ENCODE measurements around the gene ACSS1. TPM values are rescaled to one million over a fixed set of nuclear protein-coding genes. Genes with fewer than 3 reads are reported as not detected.

The ACSS1 gene
- total RNA-seq, 1 donor from 2014 or later: not detected

GRCh38 chr20:25017257-25017803 is 40.6 kb downstream of the ACSS1 start:
- no peak overlapping the region for H3K9ac ChIP-seq
- H2AFZ ChIP-seq (replicated peaks): no peak overlapping the region
- no peaks in the 10 kb centered on the region for H4K20me1 ChIP-seq (ENCODE audit: low read depth)
- peaks cover 11% of the 10 kb centered on the region for H3K27me3 Mint-ChIP-seq (ENCODE audit: insufficient read depth, low read depth)
- H3K36me3 Mint-ChIP-seq: no peaks in the 10 kb centered on the region
- no peaks in the 10 kb centered on the region for H3F3A ChIP-seq (ENCODE audit: low read depth)
- H3K27me3 ChIP-seq: no peaks in the 10 kb centered on the region
- H3K4me1 ChIP-seq: no peaks in the 10 kb centered on the region
- H3K36me3 ChIP-seq: no peaks in the 10 kb centered on the region
- no peaks in the 10 kb centered on the region for H3K79me2 ChIP-seq (ENCODE audit: low read depth)
- TF ChIP-seq CTCF (IDR thresholded peaks at IDR 0.05) (no peak), EZH2phosphoT487 (IDR thresholded peaks at IDR 0.05) (no peak), EZH2 (IDR thresholded peaks at IDR 0.05) (no peak)
- no peak for DNase-seq (ENCODE audit: low spot score)
- no peak overlapping the region for H3K27ac ChIP-seq
- no peak overlapping the region for H3K27ac Mint-ChIP-seq
- no peaks in the 10 kb centered on the region for H3K9me3 Mint-ChIP-seq
- H3K9me3 ChIP-seq (ENCODE audit: low read depth): no peaks in the 10 kb centered on the region
- no peak overlapping the region for H3K4me2 ChIP-seq
- H3K4me3 Mint-ChIP-seq: no peak overlapping the region
- H3K4me1 Mint-ChIP-seq: no peaks in the 10 kb centered on the region
- no peak overlapping the region for H3K4me3 ChIP-seq

DNA sequence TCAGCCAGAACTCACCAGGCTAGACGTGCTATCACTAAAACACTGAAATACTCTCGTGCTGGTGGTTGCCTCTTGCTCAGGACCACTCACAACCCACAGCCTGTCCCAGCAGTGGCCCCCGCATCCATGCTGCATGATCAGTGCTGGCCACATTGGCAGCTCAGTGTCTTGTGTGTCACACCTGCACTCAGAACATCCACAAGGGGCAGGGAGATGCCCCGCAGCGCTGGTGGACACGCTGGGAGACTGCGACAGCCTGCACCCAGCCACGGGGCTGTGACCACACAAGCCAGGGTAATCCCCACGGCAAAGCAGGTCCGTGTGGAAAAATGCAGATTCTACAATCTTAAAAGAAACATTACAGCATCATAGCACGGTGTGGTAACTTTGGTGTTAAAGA is 41.5 kb downstream of the ACSS1 start:
- peaks cover 11% of the 10 kb centered on the region for H3K27me3 Mint-ChIP-seq (ENCODE audit: insufficient read depth, low read depth)
- DNase-seq (ENCODE audit: low spot score): no peak
- H3K9ac ChIP-seq: no peak overlapping the region
- no peaks in the 10 kb centered on the region for H3K9me3 Mint-ChIP-seq
- no peak overlapping the region for H3K27ac ChIP-seq
- H2AFZ ChIP-seq (replicated peaks): no peak overlapping the region
- no peak overlapping the region for H3K4me3 ChIP-seq
- no peaks in the 10 kb centered on the region for H3K4me1 Mint-ChIP-seq
- no peak overlapping the region for H3K27ac Mint-ChIP-seq
- TF ChIP-seq EZH2 (IDR thresholded peaks at IDR 0.05) (no peak), CTCF (IDR thresholded peaks at IDR 0.05) (no peak), EZH2phosphoT487 (IDR thresholded peaks at IDR 0.05) (no peak)
- H3K27me3 ChIP-seq: no peaks in the 10 kb centered on the region
- no peaks in the 10 kb centered on the region for H3K79me2 ChIP-seq (ENCODE audit: low read depth)
- H3K9me3 ChIP-seq (ENCODE audit: low read depth): no peaks in the 10 kb centered on the region
- H3K4me3 Mint-ChIP-seq: no peak overlapping the region
- no peaks in the 10 kb centered on the region for H3K36me3 Mint-ChIP-seq
- H3F3A ChIP-seq (ENCODE audit: low read depth): no peaks in the 10 kb centered on the region
- H3K36me3 ChIP-seq: no peaks in the 10 kb centered on the region
- no peak overlapping the region for H3K4me2 ChIP-seq
- H3K4me1 ChIP-seq: no peaks in the 10 kb centered on the region
- no peaks in the 10 kb centered on the region for H4K20me1 ChIP-seq (ENCODE audit: low read depth)

DNA sequence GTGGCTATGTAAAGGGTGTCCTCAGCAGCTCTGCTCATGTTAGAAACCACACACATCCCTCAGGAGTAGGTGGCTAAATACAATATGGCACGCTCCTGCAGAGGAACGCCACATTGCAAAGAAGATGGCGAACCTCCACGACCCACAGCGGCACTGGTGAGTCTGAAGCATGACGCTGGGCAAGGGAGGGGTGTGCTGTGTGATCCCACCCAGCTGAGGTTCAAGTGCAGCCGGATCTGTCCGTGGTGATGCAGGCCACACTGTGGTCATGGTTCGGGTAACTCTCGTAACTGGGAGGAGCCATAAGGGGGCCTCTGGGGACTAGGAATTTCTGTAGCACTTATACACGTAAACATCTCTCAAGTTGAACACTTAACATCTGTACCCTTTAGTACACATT is 42.0 kb downstream of the ACSS1 start:
- Mint-ChIP-seq H3K4me3 (no peak overlapping the region), H3K27me3 (ENCODE audit: insufficient read depth, low read depth) (peaks cover 8% of the 10 kb centered on the region), H3K36me3 (no peaks in the 10 kb centered on the region), H3K9me3 (no peaks in the 10 kb centered on the region), H3K4me1 (no peaks in the 10 kb centered on the region), H3K27ac (no peak overlapping the region)
- Histone ChIP-seq H3K4me1 (no peaks in the 10 kb centered on the region), H3K9ac (no peak overlapping the region), H3K79me2 (ENCODE audit: low read depth) (no peaks in the 10 kb centered on the region), H3K27ac (no peak overlapping the region), H2AFZ (replicated peaks) (no peak overlapping the region), H3K4me3 (no peak overlapping the region), H3K27me3 (no peaks in the 10 kb centered on the region), H4K20me1 (ENCODE audit: low read depth) (no peaks in the 10 kb centered on the region), H3F3A (ENCODE audit: low read depth) (no peaks in the 10 kb centered on the region), H3K9me3 (ENCODE audit: low read depth) (no peaks in the 10 kb centered on the region), H3K4me2 (no peak overlapping the region), H3K36me3 (no peaks in the 10 kb centered on the region)
- no peak for TF ChIP-seq EZH2 (IDR thresholded peaks at IDR 0.05)
- TF ChIP-seq EZH2phosphoT487 (IDR thresholded peaks at IDR 0.05): no peak
- no peak for TF ChIP-seq CTCF (IDR thresholded peaks at IDR 0.05)
- no peak for DNase-seq (ENCODE audit: low spot score)

Measured in neural progenitor cell (in vitro differentiated cells).